GM20000 (cell line): ENCODE measurements around the gene FAM174C.

Experiments used
- DNase-seq: peaks from one replicate; pipeline ENCODE4 v3.0.0; 2012; ENCODE audit warnings: low spot score
- TF ChIP-seq, protein P1 (sequence below): IDR thresholded peaks from 2 replicates; pipeline ENCODE4 v1.5.1; 2012; ENCODE audit warnings: mild to moderate bottlenecking, control low read depth; ENCODE audit errors: extremely low read depth, missing control alignments

FAM174C gene

DNA sequence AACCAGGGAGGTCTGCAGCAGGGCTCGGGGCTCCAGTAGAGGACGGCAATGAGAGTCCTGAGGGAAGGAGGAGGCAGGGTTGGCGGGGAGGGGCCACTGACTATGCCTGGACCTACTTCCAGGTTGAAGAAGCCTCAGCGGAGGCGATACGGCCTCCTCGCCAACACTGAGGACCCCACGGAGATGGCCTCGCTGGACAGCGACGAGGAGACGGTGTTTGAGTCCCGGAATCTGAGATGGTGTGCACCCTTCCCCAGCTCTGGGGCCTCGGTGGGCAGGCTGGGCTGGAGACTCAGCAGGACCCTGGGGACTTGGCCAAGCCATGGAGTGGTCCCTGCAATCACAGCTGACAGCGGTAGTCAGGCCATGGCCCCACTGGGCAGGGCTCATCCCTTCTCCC, 1.7 kb downstream of the FAM174C start:
- TF ChIP-seq, protein P1, sequence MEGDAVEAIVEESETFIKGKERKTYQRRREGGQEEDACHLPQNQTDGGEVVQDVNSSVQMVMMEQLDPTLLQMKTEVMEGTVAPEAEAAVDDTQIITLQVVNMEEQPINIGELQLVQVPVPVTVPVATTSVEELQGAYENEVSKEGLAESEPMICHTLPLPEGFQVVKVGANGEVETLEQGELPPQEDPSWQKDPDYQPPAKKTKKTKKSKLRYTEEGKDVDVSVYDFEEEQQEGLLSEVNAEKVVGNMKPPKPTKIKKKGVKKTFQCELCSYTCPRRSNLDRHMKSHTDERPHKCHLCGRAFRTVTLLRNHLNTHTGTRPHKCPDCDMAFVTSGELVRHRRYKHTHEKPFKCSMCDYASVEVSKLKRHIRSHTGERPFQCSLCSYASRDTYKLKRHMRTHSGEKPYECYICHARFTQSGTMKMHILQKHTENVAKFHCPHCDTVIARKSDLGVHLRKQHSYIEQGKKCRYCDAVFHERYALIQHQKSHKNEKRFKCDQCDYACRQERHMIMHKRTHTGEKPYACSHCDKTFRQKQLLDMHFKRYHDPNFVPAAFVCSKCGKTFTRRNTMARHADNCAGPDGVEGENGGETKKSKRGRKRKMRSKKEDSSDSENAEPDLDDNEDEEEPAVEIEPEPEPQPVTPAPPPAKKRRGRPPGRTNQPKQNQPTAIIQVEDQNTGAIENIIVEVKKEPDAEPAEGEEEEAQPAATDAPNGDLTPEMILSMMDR, result no peak
- DNase-seq, result no peak

DNA sequence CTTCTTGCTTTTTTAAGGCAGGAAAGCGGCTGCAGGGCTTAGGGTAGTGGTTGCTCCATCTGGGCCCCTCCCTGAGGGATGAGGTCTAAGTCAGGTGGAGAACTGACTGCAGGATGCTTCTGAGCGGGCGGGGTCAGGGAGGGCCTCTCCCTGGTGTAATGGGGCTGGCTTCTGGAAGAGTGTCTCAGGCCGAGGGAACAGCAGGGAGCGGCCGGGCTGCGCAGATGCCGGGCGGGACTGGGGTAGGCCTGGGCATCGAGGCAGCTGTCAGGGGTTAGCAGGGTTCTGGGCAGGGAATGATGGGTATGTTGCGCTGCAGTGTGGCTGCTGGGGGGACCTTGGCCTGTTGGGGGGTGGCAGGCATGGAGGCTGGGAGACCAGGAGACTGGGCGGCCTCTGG, 2.7 kb downstream of the FAM174C start:
- DNase-seq, result no peak
- TF ChIP-seq, protein P1, result no peak

DNA sequence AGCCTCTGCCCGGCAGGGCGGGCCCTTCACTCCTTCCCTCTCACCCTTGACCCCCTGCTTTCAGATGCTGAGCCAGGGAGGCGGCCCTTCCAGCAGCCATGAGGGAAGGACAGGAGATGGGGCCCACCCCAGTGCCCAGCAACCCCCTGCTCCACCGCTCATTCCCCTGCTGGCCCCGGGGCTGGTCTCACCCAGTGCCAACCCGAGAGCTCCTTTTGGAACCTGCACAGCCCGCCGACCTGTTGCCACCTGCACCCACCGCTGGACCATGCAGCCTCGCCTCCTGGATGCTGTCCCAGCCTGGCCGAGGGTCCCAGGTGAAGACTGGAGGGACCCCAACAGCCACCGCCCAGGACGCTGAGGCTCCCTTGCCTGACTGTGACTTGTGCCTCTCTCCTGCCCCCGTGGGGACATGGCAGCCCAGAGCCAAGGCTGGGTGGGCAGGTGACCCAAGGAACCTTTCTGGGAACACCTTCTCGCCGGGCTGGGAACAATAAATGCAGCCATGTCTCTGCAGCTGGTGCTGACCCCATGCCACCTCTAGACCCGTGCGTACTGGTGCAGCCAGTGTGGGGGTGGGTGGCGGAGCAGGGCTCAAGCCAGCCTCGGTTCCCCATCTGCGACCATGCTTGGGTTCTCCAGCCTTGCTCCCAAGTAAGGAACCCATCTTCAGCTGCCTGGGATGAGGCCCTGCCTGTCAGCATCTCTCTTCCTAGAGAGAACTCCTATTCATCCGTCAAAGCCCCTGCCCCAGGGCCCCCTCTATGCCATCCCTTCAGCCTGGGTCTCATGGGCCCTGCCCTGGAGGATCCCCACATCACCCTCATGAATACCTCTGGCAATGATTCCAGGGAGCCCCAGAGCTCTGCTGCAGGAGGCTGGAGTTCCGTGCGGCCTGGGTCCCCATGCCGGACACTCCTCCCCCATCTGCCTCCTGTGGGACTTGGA, 3.7 kb downstream of the FAM174C start:
- no peak for DNase-seq
- TF ChIP-seq, protein P1, result no peak

DNA sequence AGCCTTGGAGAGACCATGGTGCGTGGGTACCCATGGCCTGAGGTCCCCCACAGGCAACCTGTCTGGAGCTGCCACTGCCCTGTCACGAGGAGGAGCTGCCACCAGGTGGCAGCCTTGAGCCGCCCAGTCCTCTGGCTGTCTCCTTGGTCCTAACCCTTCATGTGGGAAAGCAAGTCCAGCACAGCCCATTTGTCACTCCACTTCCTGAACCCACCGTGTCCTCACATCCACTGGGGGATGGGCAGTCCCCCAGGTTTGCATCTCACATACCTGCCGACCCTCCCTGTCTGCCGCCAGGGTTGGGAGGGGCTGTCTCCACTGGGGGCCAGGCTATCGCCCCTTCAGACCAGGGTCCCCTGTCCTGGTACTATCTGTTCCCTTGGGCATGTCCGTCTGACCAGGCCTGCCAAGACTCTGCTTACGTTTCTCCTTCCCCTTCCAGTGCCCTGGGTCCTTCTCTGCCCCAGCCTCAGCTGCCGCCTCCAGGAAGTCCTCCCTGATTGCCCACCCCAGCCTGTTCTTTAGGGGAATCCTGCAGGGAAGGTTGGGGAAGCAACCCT, 4.5 kb downstream of the FAM174C start:
- TF ChIP-seq, protein P1, result peak; percentile 92
- peak; percentile 93 for DNase-seq

DNA sequence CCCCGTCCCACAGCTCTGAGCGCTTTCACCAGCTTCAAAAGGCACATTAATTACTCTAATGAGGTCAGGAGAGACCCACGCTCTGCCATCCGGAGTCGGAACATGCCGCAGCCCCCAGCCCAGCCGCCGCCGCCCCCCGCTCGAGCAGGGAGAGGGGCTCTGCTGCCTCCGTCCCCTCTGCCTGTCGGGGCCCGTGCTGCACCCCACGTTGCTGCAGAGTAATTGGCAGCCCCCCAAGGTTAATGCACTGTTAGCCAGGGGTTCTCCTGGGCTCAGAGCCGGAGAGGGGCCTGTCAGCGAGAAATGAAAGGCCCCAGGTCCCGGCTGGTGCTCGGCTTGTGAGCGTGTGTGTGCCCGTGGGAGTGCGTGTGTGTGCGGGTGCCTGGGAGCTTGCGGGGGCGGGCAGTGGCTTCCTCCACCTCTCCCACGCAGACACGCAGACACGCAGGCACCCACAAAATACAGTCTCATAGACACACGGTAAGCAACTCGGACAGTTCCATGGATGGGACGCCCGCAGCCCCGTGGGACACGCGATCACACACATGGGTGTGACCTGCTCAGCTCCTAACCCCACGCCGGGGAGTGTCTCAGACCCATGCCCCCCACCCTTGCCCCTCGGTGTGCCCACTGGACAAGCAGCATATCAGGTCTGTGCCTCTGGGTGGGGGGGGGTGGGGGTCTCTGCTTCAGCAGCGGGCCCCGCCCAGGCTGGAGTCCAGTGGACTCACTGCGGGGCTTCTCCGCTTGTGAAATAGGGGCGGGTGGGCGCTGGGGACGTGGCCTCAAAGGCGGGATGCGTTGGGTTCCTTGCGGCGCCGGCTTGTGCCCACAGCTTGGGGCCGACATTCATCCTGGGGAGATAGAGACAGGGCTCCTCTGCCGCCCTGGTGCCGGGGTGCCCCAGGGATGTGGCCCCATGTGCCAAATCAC, 5.6 kb downstream of the FAM174C start:
- no peak for DNase-seq
- TF ChIP-seq, protein P1, result no peak

DNA sequence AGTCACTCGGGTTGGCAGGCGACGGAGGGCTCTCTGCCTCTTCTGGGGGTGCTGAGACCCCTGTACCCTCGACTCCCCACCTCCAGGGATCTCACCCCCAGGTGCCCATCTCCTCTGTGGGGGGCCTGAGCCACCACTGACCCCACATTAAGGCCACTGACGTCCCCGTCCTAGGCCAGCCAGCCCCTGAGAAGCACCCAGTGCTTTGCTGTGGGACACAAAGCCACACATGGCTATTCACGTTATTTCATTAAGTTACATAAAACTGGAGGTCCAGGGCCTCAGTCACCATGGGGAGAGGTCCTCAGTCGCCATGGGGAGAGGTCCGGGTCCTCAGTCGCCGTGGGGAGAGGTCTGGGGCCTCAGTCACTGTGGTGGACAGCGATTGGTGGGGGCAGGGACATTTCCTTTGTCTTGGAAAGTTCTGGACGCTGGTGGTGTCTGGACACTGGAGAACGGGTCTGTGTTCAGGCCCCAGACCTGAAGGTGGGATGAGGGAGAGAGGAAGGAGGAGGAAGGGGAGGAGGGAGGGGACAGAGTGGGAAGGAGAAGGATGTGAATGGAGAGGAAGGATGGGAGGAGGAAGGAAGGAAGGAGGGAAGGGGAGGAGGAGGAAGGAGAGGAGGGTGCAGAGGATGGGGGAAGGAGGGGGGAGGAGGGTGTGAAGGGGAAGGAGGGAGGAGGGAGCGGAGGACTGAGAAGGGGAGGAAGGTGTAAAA, 6.4 kb downstream of the FAM174C start:
- DNase-seq, result no peak
- TF ChIP-seq, protein P1, result no peak
